H1 (cell line): ENCODE results near the gene VPS11. TPM values are rescaled to one million over a fixed set of nuclear protein-coding genes. Genes with fewer than 3 reads are reported as not detected.
"Not testable (repeated sequence)": the region's sequence is repeated elsewhere in the genome, so short reads cannot be mapped to it uniquely, and the experiment has no call there.

Source experiments
- CTCF ChIA-PET: fragments of 300-600 bp; sonication (Branson Sonifier 250); formaldehyde crosslinking; loops from one replicate; lab custom pipeline; 2021; ENCODE audit not compliant: partially characterized antibody; lab: Charles Lee
- POLR2A ChIA-PET: fragments of 300-600 bp; sonication (Branson Sonifier 250); formaldehyde crosslinking; loops from one replicate; lab custom pipeline; 2021; ENCODE audit warnings: inconsistent platforms; ENCODE audit not compliant: partially characterized antibody; lab: Charles Lee
- DNase-seq, 2 experiments: peaks; one replicate each; pipeline versions ENCODE4 v3.0.0 to v3.0.0-alpha.2; 2010 to 2022; ENCODE audit warnings: low spot score in 2 of 2, low read depth in 1 of 2, mixed read lengths in 1 of 2
- FAIRE-seq: peaks from 2 replicates; lab custom pipeline; 2011; peaks lifted over from hg19 to GRCh38; lab: Jason Lieb, UNC
- H2AFZ ChIP-seq: 2 replicates; pipeline ENCODE4 v1.8.1; 2012; ENCODE audit warnings: low read length, inconsistent platforms
- H2AK5ac ChIP-seq: 2 replicates; pipeline ENCODE4 v1.6.1; 2013; ENCODE audit warnings: low read depth, low read length
- H2BK120ac ChIP-seq: replicated peaks from 2 replicates; pipeline ENCODE3; 2013; ENCODE audit warnings: low read depth, low read length, inconsistent platforms
- H2BK12ac ChIP-seq: 2 replicates; pipeline ENCODE4 v1.6.1; 2013; ENCODE audit warnings: low read depth, low read length
- H2BK15ac ChIP-seq: 2 replicates; pipeline ENCODE4 v1.6.1; 2013; ENCODE audit warnings: low read length
- H2BK20ac ChIP-seq: 2 replicates; pipeline ENCODE4 v1.6.1; 2013; ENCODE audit warnings: low read length
- H2BK5ac ChIP-seq: 2 replicates; pipeline ENCODE4 v1.6.1; 2013; ENCODE audit warnings: low read depth, low read length
- H3K14ac ChIP-seq: 2 replicates; pipeline ENCODE4 v1.6.1; 2013; ENCODE audit warnings: inconsistent platforms; ENCODE audit not compliant: insufficient read length
- H3K18ac ChIP-seq: 2 replicates; pipeline ENCODE4 v1.6.1; 2013; ENCODE audit warnings: low read length; ENCODE audit errors: extremely low read depth
- H3K23ac ChIP-seq: 2 replicates; pipeline ENCODE4 v1.6.1; 2013; ENCODE audit warnings: inconsistent platforms; ENCODE audit not compliant: insufficient read length
- H3K23me2 ChIP-seq: 2 replicates; pipeline ENCODE4 v1.6.1; 2013; ENCODE audit warnings: low read depth, low read length
- H3K27ac ChIP-seq: 2 replicates; pipeline ENCODE4 v1.6.1; 2011; ENCODE audit warnings: low read depth, low read length, inconsistent platforms
- H3K27me3 ChIP-seq, 4 experiments: replicated peaks in 1 of 4; 1 replicate in 1 of 4; 2 replicates in 3 of 4; pipeline versions ENCODE4 v1.6.1 to v1.8.1; 2011 to 2013; ENCODE audit warnings: low read length in 3 of 4, mild to moderate bottlenecking in 3 of 4, inconsistent platforms in 2 of 4, mixed read lengths in 2 of 4, moderate library complexity in 1 of 4; ENCODE audit not compliant: control insufficient read depth in 3 of 4, insufficient read depth in 3 of 4; ENCODE audit errors: extremely low read depth in 1 of 4
- H3K36me3 ChIP-seq, 4 experiments: 2 replicates each; pipeline versions ENCODE4 v1.6.1 to v1.8.1; 2011 to 2013; ENCODE audit warnings: mild to moderate bottlenecking in 4 of 4, low read length in 3 of 4, moderate library complexity in 2 of 4, control low read depth in 1 of 4, inconsistent platforms in 1 of 4; ENCODE audit not compliant: insufficient read depth in 4 of 4, control insufficient read depth in 2 of 4
- H3K4ac ChIP-seq: replicated peaks from 2 replicates; pipeline ENCODE3; 2013; ENCODE audit warnings: low read length, low read depth, mixed read lengths, inconsistent platforms; ENCODE audit not compliant: insufficient read length
- H3K4me1 ChIP-seq, 4 experiments: replicated peaks in 1 of 4; 1 replicate in 1 of 4; 2 replicates in 3 of 4; pipeline versions ENCODE4 v1.6.1 to v1.8.1; 2011 to 2013; ENCODE audit warnings: low read length in 3 of 4, inconsistent platforms in 2 of 4, mixed read lengths in 1 of 4; ENCODE audit not compliant: insufficient read depth in 4 of 4, control insufficient read depth in 3 of 4
- H3K4me2 ChIP-seq, 2 experiments: 2 replicates each; pipeline versions ENCODE4 v1.6.1 to v1.8.1; 2011 to 2013; ENCODE audit warnings: low read depth in 2 of 2, low read length in 2 of 2, control low read depth in 1 of 2, inconsistent platforms in 1 of 2, mild to moderate bottlenecking in 1 of 2; ENCODE audit not compliant: insufficient read depth in 1 of 2
- H3K4me3 ChIP-seq, 4 experiments: fragments of 200-600, 300-600 bp in 1 of 4; sonication (generic), shearing (Covaris generic), sonication (Bioruptor Twin) in 1 of 4; 2 replicates each; pipeline versions ENCODE4 v1.5.1 to v1.8.1; 2011 to 2016; ENCODE audit warnings: low read length in 4 of 4, low read depth in 3 of 4, control low read depth in 2 of 4, inconsistent platforms in 2 of 4, mild to moderate bottlenecking in 2 of 4, mixed read lengths in 1 of 4, moderate library complexity in 1 of 4; ENCODE audit not compliant: insufficient read depth in 2 of 4; ENCODE audit errors: extremely low read depth in 1 of 4
- H3K56ac ChIP-seq: replicated peaks from 2 replicates; pipeline ENCODE3; 2013; ENCODE audit warnings: low read depth, mild to moderate bottlenecking, mixed read lengths, low read length, inconsistent platforms; ENCODE audit not compliant: insufficient read length
- H3K79me1 ChIP-seq: 2 replicates; pipeline ENCODE4 v1.6.1; 2013; ENCODE audit warnings: low read depth, low read length, control low read depth
- H3K79me2 ChIP-seq, 2 experiments: 2 replicates each; pipeline versions ENCODE4 v1.6.1 to v1.8.1; 2012 to 2013; ENCODE audit warnings: low read length in 2 of 2, mild to moderate bottlenecking in 2 of 2, inconsistent platforms in 1 of 2; ENCODE audit not compliant: insufficient read depth in 2 of 2, control insufficient read depth in 1 of 2
- H3K9ac ChIP-seq, 4 experiments: replicated peaks in 1 of 4; 1 replicate in 1 of 4; 2 replicates in 3 of 4; pipeline versions ENCODE4 v1.6.1 to v1.8.1; 2011 to 2013; ENCODE audit warnings: low read depth in 3 of 4, low read length in 3 of 4, control low read depth in 2 of 4, mild to moderate bottlenecking in 2 of 4, moderate library complexity in 2 of 4, inconsistent platforms in 1 of 4; ENCODE audit errors: extremely low read depth in 1 of 4
- H3K9me3 ChIP-seq, 2 experiments: 2 replicates each; pipeline versions ENCODE4 v1.6.1 to v1.8.1; 2012 to 2013; ENCODE audit warnings: mild to moderate bottlenecking in 2 of 2, moderate library complexity in 2 of 2, control low read depth in 1 of 2, inconsistent platforms in 1 of 2, low read depth in 1 of 2, low read length in 1 of 2, mixed read lengths in 1 of 2; ENCODE audit not compliant: insufficient read depth in 2 of 2
- H4K20me1 ChIP-seq, 2 experiments: replicated peaks in 1 of 2; 2 replicates each; pipeline versions ENCODE3 to v1.8.1; 2011 to 2013; ENCODE audit warnings: inconsistent platforms in 2 of 2, low read length in 2 of 2, mild to moderate bottlenecking in 1 of 2; ENCODE audit not compliant: insufficient read depth in 2 of 2, control insufficient read depth in 1 of 2
- H4K5ac ChIP-seq: 2 replicates; pipeline ENCODE4 v1.6.1; 2013; ENCODE audit warnings: low read length, low read depth, mixed read lengths, inconsistent platforms; ENCODE audit not compliant: insufficient read length
- H4K8ac ChIP-seq: 2 replicates; pipeline ENCODE4 v1.8.0; 2013; ENCODE audit warnings: mild to moderate bottlenecking, moderate library complexity, low read length, inconsistent platforms; ENCODE audit not compliant: insufficient read depth; ENCODE audit errors: extremely low read depth
- H4K91ac ChIP-seq: replicated peaks from 2 replicates; pipeline ENCODE3; 2013; ENCODE audit warnings: low read length, mixed read lengths, inconsistent platforms; ENCODE audit not compliant: insufficient read length
- TAF7 ChIP-seq: optimal IDR thresholded peaks from 2 replicates; pipeline ENCODE3; 2011; ENCODE audit warnings: low read depth, mild to moderate bottlenecking, inconsistent platforms, low read length, moderate library complexity, borderline replicate concordance
- WGBS, 2 experiments: shearing (Covaris generic) in 1 of 2; methylation state at CpG; one replicate each; pipeline versions ENCODE4 v1.1.6 to v1.1.7; 2013 to 2015; ENCODE audit warnings: low lambda C conversion rate in 2 of 2, mixed read lengths in 2 of 2, inconsistent platforms in 1 of 2, low coverage in 1 of 2, missing lambda C conversion rate in 1 of 2; ENCODE audit not compliant: insufficient replicate concordance in 2 of 2, insufficient coverage in 1 of 2, insufficient read length in 1 of 2; ENCODE audit errors: extremely low coverage in 1 of 2, missing lambda C conversion rate in 1 of 2; 5-methylcytosine and 5-hydroxymethylcytosine counted together
- polyA plus RNA-seq, 7 experiments: library from polyadenylated mRNA; depleted of rRNA in 3 of 7; stranded (reverse) in 5 of 7; unstranded in 2 of 7; fragments of >200 nt in 5 of 7; fragments of 200-250 nt in 2 of 7; gene quantifications; 1 replicate in 5 of 7; 2 replicates in 1 of 7; 4 replicates in 1 of 7; pipeline versions ENCODE4 v1.2.1 to v1.2.3, GENCODE V29; 2011 to 2013; ENCODE audit warnings: missing spikeins in 2 of 7, mixed read lengths in 2 of 7
- total RNA-seq: library from RNA; stranded (reverse); fragmentation: NEBNext Ultra II Directional; extraction: Animal tissue kit (Norgen Biotek cat#: 25700); gene quantifications from 2 replicates; pipeline ENCODE4 v1.2.1, GENCODE V29; 2021

The VPS11 gene
- total and polyA plus RNA-seq, 2 of the 8 experiments (the other 6 are each of a cell fraction or from before 2014, with no cell fraction given) = 13.1 to 15.5 TPM

DNA sequence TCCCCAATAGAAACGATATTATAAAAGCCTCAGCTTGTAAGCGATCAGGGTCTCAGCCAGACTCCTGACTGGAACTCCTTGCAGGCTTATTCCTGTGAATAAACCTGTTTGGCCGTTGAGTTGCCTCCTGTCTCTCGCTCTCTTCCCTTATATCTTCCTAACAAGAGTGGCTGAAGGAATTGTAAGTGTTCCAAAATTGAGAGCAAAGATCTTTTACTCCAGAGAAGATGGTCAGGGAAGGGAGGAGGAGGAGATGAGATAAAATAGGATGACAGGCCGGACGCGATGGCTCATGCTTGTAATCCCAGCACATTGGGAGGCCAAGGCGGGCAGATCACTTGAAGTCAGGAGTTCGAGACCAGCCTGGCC lies 35.7 kb upstream of the VPS11 start (continued):
- TF ChIP-seq TAF7 = no peak

DNA sequence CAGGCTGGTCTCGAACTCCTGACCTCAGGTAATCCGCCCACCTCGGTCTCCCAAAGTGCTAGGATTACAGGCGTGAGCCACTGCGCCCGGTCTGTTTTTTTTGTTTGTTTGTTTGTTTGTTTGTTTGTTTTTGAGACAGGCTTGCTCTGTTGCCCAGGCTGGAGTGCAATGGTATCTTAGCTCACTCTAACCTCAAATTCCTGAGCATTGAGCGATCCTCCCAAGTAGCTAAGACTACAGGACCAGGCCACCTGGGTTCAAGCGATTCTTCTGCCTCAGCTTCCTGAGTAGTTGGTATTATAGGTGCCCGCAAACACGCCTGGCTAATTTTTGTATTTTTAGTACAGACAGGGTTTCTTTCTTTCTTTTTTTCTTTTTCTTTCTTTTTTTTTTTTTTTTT lies 34.2 kb upstream of the VPS11 start:
- not testable (repeated sequence) for H3K14ac ChIP-seq, H2AFZ ChIP-seq, H3K4ac ChIP-seq, H3K4me3 ChIP-seq, H2AK5ac ChIP-seq, H4K8ac ChIP-seq, H2BK20ac ChIP-seq, H3K27me3 ChIP-seq, H3K27ac ChIP-seq, H3K18ac ChIP-seq, H2BK12ac ChIP-seq, H4K5ac ChIP-seq, H2BK120ac ChIP-seq, H3K23ac ChIP-seq, H3K4me2 ChIP-seq, H3K36me3 ChIP-seq, H2BK15ac ChIP-seq, H4K20me1 ChIP-seq, H3K9ac ChIP-seq, DNase-seq, H3K79me1 ChIP-seq, H3K23me2 ChIP-seq, FAIRE-seq, H4K91ac ChIP-seq, H2BK5ac ChIP-seq, H3K9me3 ChIP-seq, H3K56ac ChIP-seq
- ChIA-PET CTCF (interaction anchor here (1.0 to 1.5 kb wide), 5 partner anchors 8 to 36 kb away, joined by 3 to 4 read pairs (median 4); partner anchors contain the start of gene CENATAC), POLR2A (interaction anchor here (0.9 to 1.1 kb wide), 3 partner anchors 15 to 242 kb away, joined by 3 to 4 read pairs (median 3); partner anchors contain the start of genes DDX6, RPS25 and TRAPPC4)
- WGBS, 2 experiments = 96% methylated on average over 10 of the region's 10 CpGs; no CpG with 5 or more reads in 1 of the 2 experiments
- Histone ChIP-seq H3K4me1 (peaks cover 6 to 11% (median 10%) of the 10 kb centered on the region in 4 experiments), H3K79me2 (peaks cover 0 to 13% of the 10 kb centered on the region in 2 experiments; a peak in 1 of 4 replicates)
